A549 (cell line): Measurements from ENCODE around the gene POU2F3.

ENCODE experiments used
- CEBPB ChIP-seq, 2 experiments: fragments of >200 bp in 1 of 2; sonication (Bioruptor Twin) in 1 of 2; formaldehyde crosslinking in 1 of 2; IDR thresholded peaks; 2 replicates each; pipeline ENCODE4 v1.6.1; 2012 to 2016
- CHD4 ChIP-seq: fragments of 200-600 bp; sonication (generic); IDR thresholded peaks from 2 replicates; pipeline ENCODE4 v1.6.1; 2016; ENCODE audit warnings: antibody characterized with exemption, mild to moderate bottlenecking, borderline replicate concordance
- EP300 ChIP-seq, 2 experiments: fragments of >200 bp; sonication (Bioruptor Twin); formaldehyde crosslinking; IDR thresholded peaks; 2 replicates in 1 of 2; 3 replicates in 1 of 2; pipeline ENCODE4 v1.6.1; 2016 to 2017
- NPAS2 ChIP-seq: fragments of 250-450 bp; sonication (Bioruptor Pico); IDR thresholded peaks from 2 replicates; pipeline ENCODE4 v1.8.0; 2022; ENCODE audit warnings: mild to moderate bottlenecking, moderate library complexity, borderline replicate concordance
- POLR2A ChIP-seq: IDR thresholded peaks from 2 replicates; pipeline ENCODE4 v1.6.1; 2012; ENCODE audit warnings: mild to moderate bottlenecking, low read length
- RFX5 ChIP-seq: fragments of 450-650 bp; IDR thresholded peaks from 2 replicates; pipeline ENCODE4 v1.7.1; 2014; ENCODE audit warnings: antibody characterized with exemption, mild to moderate bottlenecking, moderate library complexity
- ZFP36 ChIP-seq: fragments of 450-650 bp; IDR thresholded peaks from 2 replicates; pipeline ENCODE4 v1.6.1; 2014; ENCODE audit warnings: borderline replicate concordance; ENCODE audit not compliant: partially characterized antibody
- TF ChIP-seq, protein P1 (sequence below): fragments of >200 bp; sonication (Bioruptor Twin); formaldehyde crosslinking; IDR thresholded peaks from 3 replicates; pipeline ENCODE4 v1.5.1; 2016
- TF ChIP-seq, protein P2 (sequence below): fragments of 450-650 bp; IDR thresholded peaks from 2 replicates; pipeline ENCODE4 v1.6.1; 2014; ENCODE audit warnings: antibody characterized with exemption

DNA sequence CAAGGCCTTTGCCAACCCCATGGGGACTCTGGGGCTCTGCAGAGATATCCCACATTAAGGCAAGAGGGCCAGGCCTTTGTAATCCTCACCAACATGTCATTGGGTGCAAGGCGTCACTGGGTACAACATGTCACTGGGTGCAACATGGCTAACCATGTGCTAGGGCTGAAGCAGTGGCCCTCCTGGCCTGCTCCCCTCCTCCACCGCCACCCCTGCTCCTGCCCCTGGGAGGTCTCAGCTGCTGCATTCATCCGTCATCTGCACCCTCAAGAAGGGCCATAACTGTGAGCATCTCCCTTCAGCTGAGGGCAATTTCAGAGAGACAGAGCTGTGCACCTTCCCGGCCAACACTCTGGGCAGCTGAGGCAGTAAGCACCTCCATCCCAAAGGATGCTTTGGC is 45.8 kb upstream of the POU2F3 start:
- TF ChIP-seq, protein P1, sequence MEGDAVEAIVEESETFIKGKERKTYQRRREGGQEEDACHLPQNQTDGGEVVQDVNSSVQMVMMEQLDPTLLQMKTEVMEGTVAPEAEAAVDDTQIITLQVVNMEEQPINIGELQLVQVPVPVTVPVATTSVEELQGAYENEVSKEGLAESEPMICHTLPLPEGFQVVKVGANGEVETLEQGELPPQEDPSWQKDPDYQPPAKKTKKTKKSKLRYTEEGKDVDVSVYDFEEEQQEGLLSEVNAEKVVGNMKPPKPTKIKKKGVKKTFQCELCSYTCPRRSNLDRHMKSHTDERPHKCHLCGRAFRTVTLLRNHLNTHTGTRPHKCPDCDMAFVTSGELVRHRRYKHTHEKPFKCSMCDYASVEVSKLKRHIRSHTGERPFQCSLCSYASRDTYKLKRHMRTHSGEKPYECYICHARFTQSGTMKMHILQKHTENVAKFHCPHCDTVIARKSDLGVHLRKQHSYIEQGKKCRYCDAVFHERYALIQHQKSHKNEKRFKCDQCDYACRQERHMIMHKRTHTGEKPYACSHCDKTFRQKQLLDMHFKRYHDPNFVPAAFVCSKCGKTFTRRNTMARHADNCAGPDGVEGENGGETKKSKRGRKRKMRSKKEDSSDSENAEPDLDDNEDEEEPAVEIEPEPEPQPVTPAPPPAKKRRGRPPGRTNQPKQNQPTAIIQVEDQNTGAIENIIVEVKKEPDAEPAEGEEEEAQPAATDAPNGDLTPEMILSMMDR: no peak
- TF ChIP-seq POLR2A: no peak
- no peak for TF ChIP-seq NPAS2 (CRISPR knock-in tag)
- TF ChIP-seq, protein P2, sequence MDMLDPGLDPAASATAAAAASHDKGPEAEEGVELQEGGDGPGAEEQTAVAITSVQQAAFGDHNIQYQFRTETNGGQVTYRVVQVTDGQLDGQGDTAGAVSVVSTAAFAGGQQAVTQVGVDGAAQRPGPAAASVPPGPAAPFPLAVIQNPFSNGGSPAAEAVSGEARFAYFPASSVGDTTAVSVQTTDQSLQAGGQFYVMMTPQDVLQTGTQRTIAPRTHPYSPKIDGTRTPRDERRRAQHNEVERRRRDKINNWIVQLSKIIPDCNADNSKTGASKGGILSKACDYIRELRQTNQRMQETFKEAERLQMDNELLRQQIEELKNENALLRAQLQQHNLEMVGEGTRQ: no peak
- no peak for TF ChIP-seq ZFP36
- no peak for TF ChIP-seq EP300 (IDR thresholded peaks at IDR 0.05)
- TF ChIP-seq CEBPB (IDR thresholded peaks at IDR 0.05): no peak
- TF ChIP-seq CHD4: no peak
- TF ChIP-seq RFX5: no peak
